Raji (cell line): ENCODE results near the gene NSF.

Experiments used
- POLR2A ChIP-seq: IDR thresholded peaks from 2 replicates; pipeline ENCODE4 v1.6.1; 2011; ENCODE audit warnings: low read depth, low read length, control low read depth; ENCODE audit not compliant: insufficient read depth

Gene NSF

DNA sequence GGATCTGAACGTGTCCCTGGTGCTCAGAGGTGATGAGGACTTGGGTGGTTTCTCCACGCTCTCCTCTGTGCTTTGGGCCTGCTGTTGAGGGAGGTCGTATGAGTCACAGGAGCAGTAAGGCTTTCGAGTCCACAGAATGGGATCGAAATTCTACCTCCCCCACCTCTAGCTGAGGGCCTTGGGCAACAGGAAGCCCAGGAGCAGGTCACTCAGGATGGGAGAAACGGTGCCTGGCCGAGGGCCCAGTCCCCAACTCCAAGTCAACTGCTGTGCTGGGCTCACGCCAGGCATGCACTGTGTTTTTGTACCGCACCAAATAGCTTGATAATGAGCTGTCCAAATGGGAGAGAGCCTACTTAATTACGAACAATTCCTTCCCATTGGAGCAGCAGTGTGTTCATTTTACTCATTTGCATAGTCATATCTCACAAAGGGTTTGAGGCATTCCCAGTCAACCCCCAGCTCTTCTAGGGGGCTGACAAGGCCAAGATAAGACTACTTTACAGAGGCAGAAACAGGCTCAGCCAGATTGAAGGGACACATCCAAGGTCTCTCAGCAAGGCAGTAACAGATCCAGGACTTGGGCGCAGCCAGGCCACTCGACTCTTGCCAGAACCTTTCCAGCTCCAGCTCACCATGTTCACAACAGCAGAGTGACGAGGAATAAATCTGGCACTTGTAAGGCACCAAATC is 174.4 kb downstream of the NSF start:
- no peak for TF ChIP-seq POLR2A

DNA sequence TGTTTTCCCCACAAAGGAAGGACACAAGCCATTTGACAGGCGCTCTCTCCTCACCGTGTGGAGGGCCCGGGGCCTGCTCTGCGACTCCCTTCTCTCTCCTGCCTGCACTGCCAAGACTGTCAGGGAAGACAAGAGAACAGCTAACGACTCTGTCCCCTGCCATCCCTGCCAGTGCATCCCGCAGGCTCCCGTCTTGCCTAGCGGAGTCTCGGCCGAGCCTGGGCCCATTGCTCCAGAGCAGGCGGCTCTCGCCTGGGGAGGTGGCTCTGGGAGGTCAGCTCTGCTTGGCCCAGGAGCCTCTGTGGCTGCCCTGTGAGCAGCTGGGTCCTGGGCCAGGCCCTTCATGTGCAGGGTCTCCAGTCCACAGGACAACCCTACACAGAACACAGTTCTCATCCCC is 175.0 kb downstream of the NSF start:
- no peak for TF ChIP-seq POLR2A

DNA sequence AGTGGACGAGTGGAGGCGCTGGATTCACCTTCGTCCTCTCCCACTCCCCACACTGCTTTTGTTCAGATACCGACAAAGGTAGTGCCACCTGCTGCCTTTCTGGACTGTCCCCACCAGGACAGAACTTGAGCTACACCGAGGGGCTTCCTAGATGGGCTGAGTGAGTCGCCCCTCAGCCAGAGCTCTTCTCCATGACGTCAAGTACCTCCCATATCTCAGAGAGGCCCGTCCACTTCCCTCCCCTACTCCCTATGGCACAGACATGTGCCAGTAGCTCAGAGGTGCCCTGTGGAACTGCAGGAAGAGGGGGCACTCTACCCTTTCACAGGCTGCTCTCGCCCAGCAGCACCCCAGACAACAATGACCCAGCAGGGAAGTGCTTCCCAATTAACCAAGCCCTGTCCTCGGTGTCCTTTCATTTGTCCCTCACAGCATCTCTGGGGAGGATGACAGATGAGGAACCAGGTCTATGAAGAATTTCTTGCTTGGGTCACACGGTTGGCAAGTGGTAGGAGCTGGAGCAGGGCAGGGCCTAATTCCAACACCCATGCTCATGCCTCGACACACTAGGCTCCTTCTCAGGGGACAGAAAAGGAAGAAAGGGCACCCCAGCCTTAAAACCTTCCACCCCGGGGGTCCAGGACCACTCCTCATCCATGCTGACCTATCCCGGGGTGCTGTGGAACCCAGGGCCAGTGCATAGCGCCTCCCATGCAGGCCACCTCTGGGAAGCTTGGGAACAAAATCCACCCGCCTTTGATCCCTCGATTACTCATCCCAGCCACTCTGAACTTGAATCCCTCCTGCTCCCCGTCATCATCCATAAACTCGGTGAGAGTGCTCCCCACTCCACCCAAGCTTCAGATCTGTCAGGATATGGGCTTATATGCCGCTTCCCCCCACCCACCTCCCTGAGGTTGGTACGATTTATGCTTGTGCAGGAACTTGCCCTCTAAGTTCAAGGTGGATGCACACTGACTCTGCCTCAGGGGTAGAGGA is 176.3 kb downstream of the NSF start:
- no peak for TF ChIP-seq POLR2A

DNA sequence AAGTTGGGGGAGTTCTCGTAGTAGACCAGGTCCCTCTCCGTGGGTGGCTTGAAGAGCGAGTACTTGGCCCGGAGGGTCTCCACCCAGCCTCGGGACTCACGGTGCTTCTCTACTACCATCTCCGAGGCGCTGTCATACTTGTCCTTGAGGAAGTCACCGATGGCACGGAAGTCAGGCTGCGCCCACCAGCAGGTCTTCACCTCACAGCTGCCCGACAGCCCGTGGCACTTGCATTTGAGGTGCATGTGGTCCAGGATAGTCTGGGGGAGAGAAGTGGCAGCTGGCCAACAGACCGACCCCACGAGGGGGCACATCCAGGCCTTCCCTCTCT is 178.0 kb downstream of the NSF start:
- no peak for TF ChIP-seq POLR2A

DNA sequence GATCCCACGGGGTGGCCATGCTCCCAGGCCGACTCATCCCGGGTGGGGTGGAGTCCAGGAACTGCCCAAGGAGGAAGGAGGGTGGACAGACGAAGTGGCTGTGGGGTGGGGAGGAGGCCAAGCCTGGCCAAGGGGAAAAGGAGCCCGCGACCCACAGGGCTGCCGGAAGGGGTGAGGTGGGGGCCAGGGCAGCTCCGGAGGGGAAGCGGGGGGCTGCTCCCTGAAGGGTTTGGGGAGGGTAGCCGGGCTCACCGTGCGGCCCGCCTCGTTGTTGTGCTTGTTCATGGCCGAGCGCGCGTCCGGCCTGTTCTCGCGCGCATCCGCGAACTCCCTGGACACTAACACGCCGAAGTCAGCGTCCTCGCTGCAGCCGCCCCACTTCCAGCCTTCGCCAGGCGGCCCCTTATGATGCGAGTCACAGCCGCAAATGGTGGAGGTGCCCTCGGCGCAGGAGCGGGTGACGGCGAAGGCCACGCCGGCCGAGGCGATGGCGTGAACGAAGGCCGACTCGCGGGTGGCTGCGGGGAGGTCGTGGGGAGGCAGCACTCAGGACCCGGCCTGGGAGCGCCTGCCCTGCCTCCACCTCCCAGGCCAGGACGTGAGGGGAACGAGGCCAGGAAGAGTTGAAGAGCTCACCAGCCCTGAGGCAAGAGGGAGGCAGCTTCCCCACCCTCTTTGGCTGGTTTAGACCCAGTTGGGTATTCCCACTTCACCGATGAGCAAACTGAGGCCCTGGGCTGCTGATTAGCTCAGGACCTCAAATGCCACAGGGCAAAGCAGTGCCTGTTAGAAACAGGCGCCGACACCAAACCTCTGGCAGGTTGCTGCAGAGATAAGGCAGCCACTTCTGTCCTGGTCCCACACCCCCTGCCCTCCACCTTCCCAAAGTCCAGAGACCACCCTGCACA is 179.3 kb downstream of the NSF start:
- TF ChIP-seq POLR2A, result no peak

DNA sequence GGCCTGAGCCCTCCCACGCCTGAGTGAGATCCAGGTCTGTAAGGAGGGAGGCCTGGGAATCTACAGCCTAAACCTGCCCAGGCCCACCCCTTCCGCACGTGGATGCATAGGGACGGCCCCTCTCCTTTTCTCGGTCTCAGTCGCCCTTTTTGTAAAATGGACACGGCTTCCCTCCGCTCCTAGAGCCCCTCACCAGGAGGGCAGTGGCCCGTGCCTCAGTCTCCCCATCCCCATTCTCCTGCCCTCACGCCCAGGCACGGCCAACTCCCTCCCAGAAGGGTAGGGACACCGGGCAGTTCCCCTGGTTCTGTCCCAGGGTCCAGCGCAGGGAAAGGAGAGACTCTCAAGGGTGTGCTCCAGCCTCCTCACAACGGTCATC is 180.0 kb downstream of the NSF start:
- TF ChIP-seq POLR2A, result no peak

DNA sequence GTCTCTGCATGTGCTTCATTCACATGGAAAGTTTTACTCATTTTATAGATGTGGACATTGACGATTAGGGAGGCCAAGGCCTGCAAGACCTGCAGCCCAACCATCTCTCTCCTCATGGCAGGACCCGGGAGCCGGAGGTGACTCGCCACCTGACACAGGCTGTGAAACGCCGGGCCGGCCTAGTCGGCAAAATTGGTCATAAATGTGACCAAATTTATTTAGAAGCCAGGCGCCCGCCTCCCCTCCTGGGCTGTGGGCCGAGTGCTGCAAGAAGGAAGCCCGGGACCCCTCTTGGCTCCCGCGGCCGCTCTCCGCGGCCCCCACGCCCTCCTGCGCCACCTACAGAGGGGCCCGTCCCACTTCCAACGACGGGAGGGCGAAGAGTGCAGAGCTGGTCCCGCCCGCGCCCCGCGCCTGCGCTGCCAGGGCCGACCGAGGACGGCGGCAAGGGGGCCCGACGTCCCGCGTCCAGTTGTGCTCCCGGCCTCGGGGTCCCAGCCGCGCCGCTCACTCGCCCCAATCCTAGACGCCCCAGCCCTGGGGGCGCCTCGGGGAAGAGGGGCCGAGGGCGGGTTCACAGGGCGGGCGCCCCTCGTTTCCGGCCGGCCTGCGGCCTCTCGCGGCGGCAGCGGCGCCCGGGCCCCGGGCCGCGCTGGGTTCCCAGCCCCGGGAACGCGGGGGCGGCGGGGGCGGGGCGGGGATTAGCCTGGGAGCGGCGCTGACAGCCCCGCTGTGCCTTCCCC is 180.5 kb downstream of the NSF start:
- TF ChIP-seq POLR2A, result peak; percentile 49

DNA sequence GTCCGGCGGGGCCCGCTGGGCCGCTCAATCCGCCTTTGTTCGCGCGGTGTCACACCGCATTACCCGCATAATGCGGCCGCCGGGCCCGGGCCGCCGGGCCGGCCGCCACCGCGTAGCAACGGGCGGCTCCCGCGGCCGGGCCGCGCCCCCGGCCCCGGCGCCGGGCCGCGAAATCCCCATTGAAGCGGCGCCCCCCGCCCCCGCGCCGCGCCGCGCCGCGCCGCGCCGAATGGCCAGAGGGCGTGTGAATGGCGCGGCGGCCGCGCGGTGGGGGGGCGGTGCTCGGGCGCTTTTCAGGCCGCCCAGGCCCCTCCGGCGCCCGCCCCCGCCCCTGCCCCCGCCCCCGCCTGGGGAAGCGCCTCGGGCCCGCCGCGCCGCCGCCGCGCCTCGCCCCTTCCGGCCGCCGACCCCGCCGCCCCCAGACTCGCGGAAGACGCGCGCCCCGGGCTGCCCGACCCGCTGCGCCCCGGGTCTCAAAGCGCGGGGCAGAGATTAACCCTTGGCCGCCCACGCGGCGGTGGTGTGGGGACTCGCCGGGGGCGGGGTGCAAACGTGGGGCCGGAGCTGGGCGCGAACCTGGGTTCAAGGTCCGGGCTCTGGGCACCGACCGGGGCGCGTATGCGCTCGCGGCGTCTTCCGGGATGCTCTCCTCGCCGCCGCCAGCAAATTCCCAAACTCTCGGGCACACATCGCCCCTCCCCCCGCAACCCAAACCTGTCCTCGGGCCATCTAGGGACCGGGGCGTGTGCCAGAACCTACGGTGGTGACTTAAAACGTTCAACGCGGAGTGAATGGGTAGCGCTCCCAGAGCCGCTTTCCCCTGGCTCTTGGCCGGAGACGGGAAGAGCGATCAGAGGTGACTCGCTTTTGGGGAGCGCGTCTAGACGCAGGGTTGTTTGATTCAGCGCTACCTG is 181.3 kb downstream of the NSF start:
- no peak for TF ChIP-seq POLR2A

DNA sequence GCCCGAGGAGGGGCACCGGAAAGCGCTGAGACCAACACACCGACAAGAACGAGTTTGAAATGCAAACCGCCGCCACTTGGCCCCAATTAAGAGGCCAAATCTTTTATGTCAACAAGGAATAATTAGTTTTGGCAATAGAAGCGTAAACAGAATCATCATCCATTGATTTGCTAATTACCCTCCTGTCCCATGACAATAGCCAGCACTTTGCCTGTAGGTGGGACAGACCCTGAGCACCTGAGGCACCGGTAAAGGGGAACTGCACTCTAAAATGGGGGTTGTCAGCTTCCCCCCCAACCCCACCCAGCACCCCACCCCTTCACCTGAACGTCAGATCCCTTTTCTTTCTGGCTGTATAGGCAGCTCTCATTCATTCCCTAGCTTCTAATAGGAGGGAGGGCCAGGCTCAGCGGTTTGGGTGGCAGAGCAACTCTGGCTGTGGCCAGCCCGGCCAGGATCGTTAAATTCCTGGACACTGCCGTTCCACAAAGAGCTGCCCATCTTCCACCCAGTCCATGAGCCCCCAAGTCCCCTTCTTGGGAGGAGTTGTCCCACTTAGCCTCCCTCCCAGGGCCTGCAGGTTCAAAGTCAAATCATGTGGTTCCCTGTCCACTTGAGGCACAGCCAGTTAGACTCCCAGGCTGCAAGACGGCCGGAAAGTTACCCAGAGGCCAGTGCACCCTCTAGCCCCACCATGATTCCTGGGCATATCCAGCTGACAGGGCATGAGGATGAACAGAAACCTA is 182.2 kb downstream of the NSF start:
- 0 out of 2 replicates have a peak, but pooled peaks have one; percentile 11 for TF ChIP-seq POLR2A

DNA sequence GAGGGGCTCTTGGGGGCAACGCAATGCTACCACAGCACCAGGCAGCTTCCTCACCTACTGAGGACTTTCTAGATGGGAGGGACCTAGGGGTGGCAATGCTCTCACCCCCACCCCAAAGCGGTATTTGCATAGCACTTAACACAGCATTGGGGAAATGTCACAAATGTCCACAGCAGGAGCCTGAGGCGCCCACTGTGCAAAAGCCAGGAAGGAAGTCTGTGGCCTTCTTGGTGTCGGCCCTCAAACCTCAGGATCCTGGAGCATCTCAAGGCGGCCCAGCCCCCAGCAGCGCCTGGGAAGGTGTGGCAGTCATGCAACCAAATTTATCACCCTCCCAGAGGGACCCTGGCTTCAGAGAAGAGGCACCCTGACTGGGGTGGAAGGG is 182.7 kb downstream of the NSF start:
- no peak for TF ChIP-seq POLR2A

DNA sequence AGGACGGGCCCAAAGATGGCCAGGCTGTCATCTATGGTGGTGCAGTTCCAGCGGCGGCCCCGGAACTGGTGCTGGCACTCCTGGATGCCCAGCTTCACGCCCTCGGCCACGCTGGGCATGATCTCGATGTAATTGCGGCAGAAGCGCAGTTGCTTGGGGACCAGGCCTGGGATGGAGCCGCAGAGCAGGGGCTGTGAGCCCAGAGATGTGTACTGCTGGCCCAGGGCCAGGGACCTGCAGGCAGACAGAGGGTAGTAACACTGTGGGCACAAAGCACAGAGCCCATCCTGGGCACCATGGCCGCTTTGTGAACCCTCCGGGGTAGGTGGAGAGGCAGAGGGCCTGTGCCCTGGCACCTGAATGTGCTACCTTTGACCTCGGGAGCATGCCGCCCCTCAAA is 183.2 kb downstream of the NSF start:
- TF ChIP-seq POLR2A, result no peak

DNA sequence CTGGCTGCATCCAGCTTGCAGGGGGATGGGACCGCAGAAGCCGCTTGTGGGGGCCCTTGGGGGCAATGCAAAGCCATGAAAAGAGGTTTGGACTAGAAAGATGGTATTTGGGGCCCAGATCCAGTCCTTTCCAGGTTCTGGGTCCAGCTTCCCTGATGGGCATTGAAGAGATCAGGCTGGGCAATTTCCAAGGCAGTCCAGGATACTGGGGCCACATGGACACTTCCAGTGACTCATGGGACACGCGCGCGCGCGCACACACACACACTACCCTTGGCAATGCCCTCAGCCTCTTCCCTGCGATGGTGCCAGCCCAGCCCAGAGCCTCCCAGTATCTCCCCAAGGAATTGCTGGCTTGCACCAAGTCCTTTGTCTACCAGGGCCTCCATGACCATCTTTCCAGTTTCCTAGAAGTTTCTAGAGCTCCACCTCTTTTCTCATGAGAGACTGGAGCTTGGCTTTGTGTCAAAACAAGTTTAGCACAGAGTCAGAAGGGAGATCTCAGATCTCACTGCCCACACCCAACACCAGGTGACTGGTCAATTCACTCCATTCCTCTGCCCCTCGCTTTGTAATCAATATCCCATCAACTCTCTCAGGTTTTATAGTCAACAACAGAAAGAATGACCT is 183.8 kb downstream of the NSF start:
- no peak for TF ChIP-seq POLR2A

DNA sequence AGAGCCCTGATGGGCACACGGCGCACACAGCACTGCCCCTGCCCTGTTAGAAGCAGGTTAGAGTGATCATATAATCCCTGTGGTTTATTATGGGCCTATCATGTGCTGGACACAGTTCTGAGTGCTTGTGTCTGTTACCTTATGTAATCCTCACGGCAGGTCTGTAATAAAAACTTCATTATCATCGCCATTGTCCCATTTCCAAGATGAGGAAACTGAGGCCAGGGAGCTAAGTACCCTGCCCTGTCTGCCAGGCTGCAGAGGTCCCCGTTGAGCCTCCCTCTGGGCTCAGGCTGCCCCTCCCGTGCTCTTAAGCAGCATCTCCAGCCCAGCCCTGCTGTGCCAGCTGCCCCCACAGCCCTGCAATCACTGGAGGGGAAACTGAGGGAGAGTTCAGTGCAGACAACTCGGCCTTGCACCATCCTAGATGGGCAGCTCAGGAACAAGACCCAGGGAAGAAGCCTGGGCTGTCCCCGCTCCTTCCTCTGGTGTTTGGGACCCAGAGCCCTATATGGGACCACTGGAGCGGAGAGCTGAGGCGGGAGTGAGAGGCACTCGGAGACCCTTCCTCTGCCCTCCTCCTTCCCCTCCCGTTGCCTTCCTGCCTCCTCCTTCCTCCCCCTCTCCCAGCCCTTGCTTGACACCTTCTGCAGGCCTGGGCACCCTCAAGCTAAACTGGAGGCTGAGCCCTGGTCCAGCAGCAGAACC is 186.0 kb downstream of the NSF start:
- no peak for TF ChIP-seq POLR2A
